DND-41 (cell line): ENCODE measurements around the gene ITGA6.
A peak's percentile ranks its signal among the peaks of the same experiment; 100 is the strongest.

Experiments
- ATAC-seq: fragments of 200-7000 bp; cut with Tn5 transposase; 3 replicates; pipeline ENCODE4 v1.9.1; 2021; ENCODE audit warnings: low read depth; ENCODE audit not compliant: insufficient read depth
- DNase-seq: peaks from one replicate; pipeline ENCODE4 v3.0.0-alpha.2; 2020
- H2AFZ ChIP-seq: 2 replicates; pipeline ENCODE4 v1.6.0; 2012; ENCODE audit warnings: low read depth, low read length
- H3K27ac ChIP-seq: 2 replicates; pipeline ENCODE4 v1.5.1; 2012; ENCODE audit warnings: low read length, inconsistent platforms
- H3K27me3 ChIP-seq: fragments of 200-600 bp; sonication (generic); 2 replicates; pipeline ENCODE4 v1.6.0; 2012; ENCODE audit warnings: low read length, mild to moderate bottlenecking, inconsistent platforms; ENCODE audit not compliant: insufficient read depth, poor library complexity
- H3K36me3 ChIP-seq: 2 replicates; pipeline ENCODE4 v1.5.1; 2012; ENCODE audit warnings: low read length, inconsistent platforms; ENCODE audit not compliant: insufficient read depth
- H3K4me1 ChIP-seq: 2 replicates; pipeline ENCODE4 v1.5.1; 2012; ENCODE audit warnings: mild to moderate bottlenecking, low read length; ENCODE audit not compliant: insufficient read depth
- H3K4me2 ChIP-seq: 2 replicates; pipeline ENCODE4 v1.6.0; 2012; ENCODE audit warnings: mild to moderate bottlenecking, moderate library complexity, low read length, inconsistent platforms; ENCODE audit not compliant: insufficient read depth
- H3K4me3 ChIP-seq, 2 experiments: fragments of 200-600 bp in 1 of 2; shearing (Covaris generic) in 1 of 2; 2 replicates each; pipeline ENCODE4 v1.5.1; 2012 to 2016; ENCODE audit warnings: inconsistent platforms in 2 of 2, low read length in 2 of 2, mild to moderate bottlenecking in 2 of 2, low read depth in 1 of 2, moderate library complexity in 1 of 2
- H3K79me2 ChIP-seq: 2 replicates; pipeline ENCODE4 v1.6.0; 2012; ENCODE audit warnings: low read length, inconsistent platforms; ENCODE audit not compliant: insufficient read depth
- H3K9ac ChIP-seq: 2 replicates; pipeline ENCODE4 v1.6.0; 2012; ENCODE audit warnings: low read depth, mild to moderate bottlenecking, inconsistent platforms, low read length, moderate library complexity
- H3K9me3 ChIP-seq: 2 replicates; pipeline ENCODE4 v1.5.1; 2012; ENCODE audit warnings: low read length, moderate library complexity, mild to moderate bottlenecking, inconsistent platforms; ENCODE audit not compliant: insufficient read depth, severe bottlenecking
- H4K20me1 ChIP-seq: 2 replicates; pipeline ENCODE4 v1.6.0; 2012; ENCODE audit warnings: low read length; ENCODE audit not compliant: insufficient read depth
- CTCF ChIP-seq: IDR thresholded peaks from 2 replicates; pipeline ENCODE4 v1.5.1; 2012; ENCODE audit warnings: borderline replicate concordance, low read length, moderate library complexity, mild to moderate bottlenecking; ENCODE audit not compliant: poor library complexity, severe bottlenecking; ENCODE audit errors: extremely low read depth
- EZH2 ChIP-seq: IDR thresholded peaks from 3 replicates; pipeline ENCODE4 v1.6.1; 2012; ENCODE audit warnings: borderline replicate concordance, low read depth, mild to moderate bottlenecking, moderate library complexity, low read length, inconsistent platforms; ENCODE audit not compliant: severe bottlenecking

The ITGA6 gene

GRCh38 chr2:172427256-172427989 is at the start of gene ITGA6:
TSS of gene ITGA6 (plus strand) at chr2:172427586.
- H3K9ac ChIP-seq = peak within 1 kb of the TSS; percentile 44; the same call in 1 of the 2 replicates
- H3K27ac ChIP-seq = no peak within 1 kb of the TSS
- ATAC-seq (peak; percentile 63), DNase-seq (peak; percentile 65)
- H3K79me2 ChIP-seq = no peaks in the 10 kb centered on the region
- peak within 1 kb of the TSS; percentile 58 for H2AFZ ChIP-seq
- H3K9me3 ChIP-seq = no peaks in the 10 kb centered on the region
- TF ChIP-seq EZH2 (peak; percentile 78), CTCF (no peak)
- H4K20me1 ChIP-seq = peaks cover 7% of the 10 kb centered on the region; the same call in 1 of the 2 replicates
- peak within 1 kb of the TSS; percentile 92 for H3K4me2 ChIP-seq
- peaks cover 31% of the 10 kb centered on the region for H3K4me1 ChIP-seq
- H3K27me3 ChIP-seq = peaks cover 49% of the 10 kb centered on the region
- no peaks in the 10 kb centered on the region for H3K36me3 ChIP-seq
- peak within 1 kb of the TSS; percentile 24 to 58; a peak in 3 of 4 replicates for H3K4me3 ChIP-seq

GRCh38 chr2:172380436-172381274 is 46.7 kb upstream of the ITGA6 start:
- no peaks in the 10 kb centered on the region for H4K20me1 ChIP-seq
- no peaks in the 10 kb centered on the region for H3K27me3 ChIP-seq
- H3K4me1 ChIP-seq = no peaks in the 10 kb centered on the region
- H3K9ac ChIP-seq = no peak overlapping the region
- H3K4me3 ChIP-seq = no peak overlapping the region
- TF ChIP-seq EZH2 (no peak), CTCF (no peak)
- H3K9me3 ChIP-seq = peaks cover 5% of the 10 kb centered on the region
- no peaks in the 10 kb centered on the region for H3K79me2 ChIP-seq
- no peak overlapping the region for H3K27ac ChIP-seq
- H3K36me3 ChIP-seq = no peaks in the 10 kb centered on the region
- H2AFZ ChIP-seq = no peak overlapping the region
- DNase-seq (no peak), ATAC-seq (no peak)
- H3K4me2 ChIP-seq = no peak overlapping the region

- Histone ChIP-seq H3K4me3 (no peak overlapping the region), H3K4me2 (no peak overlapping the region), H4K20me1 (no peaks in the 10 kb centered on the region), H2AFZ (no peak overlapping the region), H3K4me1 (no peaks in the 10 kb centered on the region), H3K27me3 (no peaks in the 10 kb centered on the region), H3K9ac (no peak overlapping the region), H3K9me3 (peaks cover 5% of the 10 kb centered on the region), H3K27ac (no peak overlapping the region), H3K79me2 (no peaks in the 10 kb centered on the region), H3K36me3 (no peaks in the 10 kb centered on the region)
- ATAC-seq (no peak), DNase-seq (no peak)
- TF ChIP-seq EZH2 = no peak
- no peak for TF ChIP-seq CTCF
Measured at GRCh38 chr2:172381275-172382027, 45.9 kb upstream of the ITGA6 start.
